Neural crest cell (in vitro differentiated cells): Measurements from ENCODE around the gene FLNA. TPM values are rescaled to one million over a fixed set of nuclear protein-coding genes. Genes with fewer than 3 reads are reported as not detected.

ENCODE experiments used
- DNase-seq: peaks from one replicate; pipeline ENCODE4 v3.0.0; 2021; ENCODE audit warnings: low read depth, mixed read lengths, low spot score
- H3K27ac Mint-ChIP-seq: one replicate; pipeline ENCODE4 v1.8.0; 2021; ENCODE audit warnings: mild to moderate bottlenecking, mixed read lengths; ENCODE audit not compliant: unreplicated experiment
- H3K27me3 Mint-ChIP-seq: 2 replicates; pipeline ENCODE4 v1.8.0; 2021; ENCODE audit warnings: low read depth, mild to moderate bottlenecking, mixed read lengths
- H3K36me3 Mint-ChIP-seq: 2 replicates; pipeline ENCODE4 v1.8.0; 2021; ENCODE audit warnings: low read depth, mild to moderate bottlenecking, mixed read lengths
- H3K4me1 Mint-ChIP-seq: 2 replicates; pipeline ENCODE4 v1.8.0; 2021; ENCODE audit warnings: mixed read lengths
- H3K4me3 Mint-ChIP-seq: one replicate; pipeline ENCODE4 v1.8.0; 2021; ENCODE audit warnings: mild to moderate bottlenecking, mixed read lengths
- H3K9me3 Mint-ChIP-seq: 2 replicates; pipeline ENCODE4 v1.8.0; 2021; ENCODE audit warnings: mixed read lengths
- total RNA-seq: library from RNA; stranded (reverse); gene quantifications from 2 replicates; pipeline ENCODE4 v1.2.1, GENCODE V29; 2021
- TF ChIP-seq, protein P1 (sequence below): fragments of 200-600 bp; sonication (generic); conservative IDR thresholded peaks from 2 replicates; pipeline ENCODE4 v1.5.0; 2021; ENCODE audit warnings: antibody characterized with exemption, mild to moderate bottlenecking

FLNA gene
- total RNA-seq, 1 donor from 2014 or later = 809 TPM

DNA sequence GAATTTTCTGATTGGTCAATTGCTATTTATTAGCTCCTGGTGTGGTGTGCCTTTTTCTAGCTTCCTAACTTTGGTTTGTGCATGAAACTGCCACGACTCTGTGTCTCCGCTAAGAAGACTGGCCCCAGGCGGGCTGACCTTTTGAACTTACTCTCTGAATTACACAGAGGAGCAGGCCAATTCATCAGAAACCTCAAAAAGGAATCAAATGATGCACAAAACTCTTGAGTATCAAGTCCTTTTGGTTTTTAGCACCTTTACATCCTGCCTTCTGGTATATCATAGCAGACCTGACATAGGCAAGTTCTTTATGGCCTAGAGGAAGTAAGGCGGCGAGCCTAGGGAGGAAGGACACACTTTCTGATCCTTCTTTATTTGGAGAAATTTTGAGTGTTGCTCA, 61.3 kb downstream of the FLNA start:
- Mint-ChIP-seq H3K36me3 (no peaks in the 10 kb centered on the region), H3K27ac (no peak overlapping the region), H3K27me3 (no peaks in the 10 kb centered on the region), H3K4me3 (no peak overlapping the region), H3K4me1 (peaks cover 19% of the 10 kb centered on the region), H3K9me3 (no peaks in the 10 kb centered on the region)
- TF ChIP-seq, protein P1, sequence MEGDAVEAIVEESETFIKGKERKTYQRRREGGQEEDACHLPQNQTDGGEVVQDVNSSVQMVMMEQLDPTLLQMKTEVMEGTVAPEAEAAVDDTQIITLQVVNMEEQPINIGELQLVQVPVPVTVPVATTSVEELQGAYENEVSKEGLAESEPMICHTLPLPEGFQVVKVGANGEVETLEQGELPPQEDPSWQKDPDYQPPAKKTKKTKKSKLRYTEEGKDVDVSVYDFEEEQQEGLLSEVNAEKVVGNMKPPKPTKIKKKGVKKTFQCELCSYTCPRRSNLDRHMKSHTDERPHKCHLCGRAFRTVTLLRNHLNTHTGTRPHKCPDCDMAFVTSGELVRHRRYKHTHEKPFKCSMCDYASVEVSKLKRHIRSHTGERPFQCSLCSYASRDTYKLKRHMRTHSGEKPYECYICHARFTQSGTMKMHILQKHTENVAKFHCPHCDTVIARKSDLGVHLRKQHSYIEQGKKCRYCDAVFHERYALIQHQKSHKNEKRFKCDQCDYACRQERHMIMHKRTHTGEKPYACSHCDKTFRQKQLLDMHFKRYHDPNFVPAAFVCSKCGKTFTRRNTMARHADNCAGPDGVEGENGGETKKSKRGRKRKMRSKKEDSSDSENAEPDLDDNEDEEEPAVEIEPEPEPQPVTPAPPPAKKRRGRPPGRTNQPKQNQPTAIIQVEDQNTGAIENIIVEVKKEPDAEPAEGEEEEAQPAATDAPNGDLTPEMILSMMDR = no peak
- DNase-seq = peak; percentile 24

DNA sequence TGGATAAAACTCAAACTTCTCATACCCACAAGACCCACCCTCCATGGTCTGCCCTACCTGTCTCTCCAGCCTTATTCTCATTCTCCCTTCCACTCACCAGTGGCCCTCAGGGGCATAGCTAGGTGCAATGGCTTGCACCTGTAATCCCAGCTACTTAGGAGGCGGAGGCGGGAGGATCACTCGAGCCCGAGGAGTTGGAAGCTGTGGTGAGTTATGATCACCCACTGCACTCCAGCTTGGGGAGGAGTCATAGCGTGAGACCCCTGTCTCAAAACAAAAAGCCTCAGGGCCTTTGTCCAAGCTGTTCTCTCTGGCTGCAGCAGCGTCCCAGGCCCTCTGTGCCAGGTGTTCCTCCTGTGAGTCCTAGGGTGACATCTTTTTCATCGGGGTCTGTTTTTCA, 62.3 kb downstream of the FLNA start:
- no peak overlapping the region for H3K27ac Mint-ChIP-seq

DNA sequence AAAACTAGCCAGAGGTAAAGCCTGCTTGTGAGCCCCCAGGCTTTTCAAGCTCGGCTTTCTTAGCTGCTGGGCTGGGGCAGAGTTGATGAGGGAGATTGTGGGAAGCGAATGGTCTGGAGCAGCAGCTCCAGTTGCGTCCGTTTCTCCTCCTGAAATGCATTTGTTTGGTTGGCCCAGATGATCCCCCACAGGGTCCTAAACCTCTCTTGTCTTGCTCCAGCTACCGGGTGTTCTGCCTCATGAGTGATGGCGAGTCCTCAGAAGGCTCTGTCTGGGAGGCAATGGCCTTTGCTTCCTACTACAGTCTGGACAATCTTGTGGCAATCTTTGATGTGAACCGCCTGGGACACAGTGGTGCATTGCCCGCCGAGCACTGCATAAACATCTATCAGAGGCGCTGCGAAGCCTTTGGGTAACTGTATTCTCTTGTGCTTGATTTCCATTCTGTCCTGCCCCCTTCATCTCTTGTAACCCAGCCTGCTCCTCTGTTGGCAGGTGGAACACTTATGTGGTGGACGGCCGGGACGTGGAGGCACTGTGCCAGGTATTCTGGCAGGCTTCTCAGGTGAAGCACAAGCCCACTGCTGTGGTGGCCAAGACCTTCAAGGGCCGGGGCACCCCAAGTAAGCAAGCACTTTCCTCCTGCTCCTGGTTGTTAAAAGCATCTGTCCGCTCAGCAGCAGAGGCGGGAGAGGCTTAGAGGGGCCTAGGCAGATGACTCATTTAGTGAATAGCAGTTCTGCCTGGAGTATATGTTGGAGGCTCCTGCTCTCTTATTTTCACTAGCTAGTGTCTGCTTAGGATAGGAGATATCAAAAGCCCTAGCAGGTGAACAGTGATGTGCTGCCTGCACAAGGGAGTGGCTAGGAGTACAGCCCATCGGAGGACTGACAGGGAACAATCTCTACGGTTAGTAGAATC, 63.6 kb downstream of the FLNA start:
- H3K4me1 Mint-ChIP-seq = peaks cover 24% of the 10 kb centered on the region
- no peaks in the 10 kb centered on the region for H3K36me3 Mint-ChIP-seq
- H3K27me3 Mint-ChIP-seq = no peaks in the 10 kb centered on the region
- H3K9me3 Mint-ChIP-seq = no peaks in the 10 kb centered on the region
- peak overlapping the region; percentile 40 for H3K27ac Mint-ChIP-seq
- TF ChIP-seq, protein P1 = no peak
- no peak overlapping the region for H3K4me3 Mint-ChIP-seq
- no peak for DNase-seq

More for the DNA sequence above, 62.3 kb downstream of the FLNA start:
- H3K4me3 Mint-ChIP-seq = no peak overlapping the region
- no peak for DNase-seq
- H3K4me1 Mint-ChIP-seq = peaks cover 20% of the 10 kb centered on the region
- H3K36me3 Mint-ChIP-seq = no peaks in the 10 kb centered on the region
- H3K9me3 Mint-ChIP-seq = no peaks in the 10 kb centered on the region
- TF ChIP-seq, protein P1 = no peak
- no peaks in the 10 kb centered on the region for H3K27me3 Mint-ChIP-seq

DNA sequence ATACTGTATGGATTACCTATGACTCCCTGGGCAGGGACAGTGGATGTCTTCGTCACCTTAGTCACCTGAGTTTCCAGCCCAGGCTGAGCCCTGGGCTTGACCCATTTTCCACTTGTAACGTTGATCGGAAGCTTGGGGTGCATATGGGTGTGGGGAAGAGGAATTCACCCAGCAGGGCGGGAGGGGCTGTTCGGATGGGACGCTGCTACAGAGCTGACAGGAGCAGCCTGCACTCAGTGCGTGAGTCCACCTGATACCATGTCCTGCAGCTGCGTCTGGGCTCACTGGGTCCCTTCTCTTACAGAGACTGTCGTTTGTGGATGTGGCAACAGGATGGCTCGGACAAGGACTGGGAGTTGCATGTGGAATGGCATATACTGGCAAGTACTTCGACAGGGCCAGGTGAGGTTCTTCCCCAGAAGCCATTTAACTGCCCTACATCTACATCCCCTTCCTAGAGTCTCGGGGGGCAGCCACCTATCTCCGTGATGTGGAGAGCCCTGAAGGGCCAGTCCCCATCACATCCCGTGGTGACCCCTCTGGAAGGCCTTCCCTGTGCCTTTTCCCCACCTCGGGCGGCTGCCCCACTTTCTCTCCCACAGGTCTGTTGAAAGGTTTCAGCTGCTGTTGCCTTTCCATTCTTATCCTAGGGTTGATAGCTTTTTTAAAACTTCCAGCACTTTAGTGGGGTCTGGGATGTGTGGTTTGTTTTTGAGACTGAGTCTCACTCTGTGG, 65.2 kb downstream of the FLNA start:
- H3K4me1 Mint-ChIP-seq = peaks cover 36% of the 10 kb centered on the region
- H3K9me3 Mint-ChIP-seq = no peaks in the 10 kb centered on the region

More for the DNA sequence above, 65.2 kb downstream of the FLNA start:
- H3K27me3 Mint-ChIP-seq = no peaks in the 10 kb centered on the region
- H3K36me3 Mint-ChIP-seq = no peaks in the 10 kb centered on the region
- no peak for DNase-seq
- no peak overlapping the region for H3K27ac Mint-ChIP-seq
- TF ChIP-seq, protein P1 = no peak
- H3K4me3 Mint-ChIP-seq = no peak overlapping the region
